Mucosa of descending colon (tissue), 3 donors: ENCODE data around the gene WFIKKN2. TPM values are rescaled to one million over a fixed set of nuclear protein-coding genes. Genes with fewer than 3 reads are reported as not detected.

ENCODE experiments used
- ATAC-seq: fragments of 200-7000 bp; cut with Tn5 transposase; one replicate; pipeline ENCODE4 v1.9.1; 2020; ENCODE audit warnings: mild to moderate bottlenecking, moderate library complexity
- DNase-seq, 3 donors: peaks; one replicate each; pipeline ENCODE4 v3.0.0-alpha.2; 2020
- H3K36me3 ChIP-seq: fragments of 200-600 bp; one replicate; pipeline ENCODE4 v1.8.0; 2021; ENCODE audit warnings: low read depth, mild to moderate bottlenecking
- H3K4me1 ChIP-seq: fragments of 200-600 bp; one replicate; pipeline ENCODE4 v1.8.0; 2021; ENCODE audit warnings: low read depth, mild to moderate bottlenecking
- H3K4me3 ChIP-seq: fragments of 200-600 bp; one replicate; pipeline ENCODE4 v1.8.0; 2021; ENCODE audit warnings: mild to moderate bottlenecking
- H3K9me3 ChIP-seq: fragments of 200-600 bp; one replicate; pipeline ENCODE4 v1.8.0; 2021; ENCODE audit warnings: mild to moderate bottlenecking
- CTCF ChIP-seq: fragments of 200-600 bp; IDR thresholded peaks from one replicate; pipeline ENCODE4 v1.8.0; 2022; ENCODE audit warnings: antibody characterized with exemption, mild to moderate bottlenecking
- intact Hi-C, 2 donors: fragments of 100-400 bp; cut with DNase I in 1 of 2; cut with micrococcal nuclease in 1 of 2; formaldehyde crosslinking; loops; one replicate each; pipeline versions ENCODE4 v1.11.0 to v1.11.1; 2022; cut with DNase I, micrococcal nuclease
- total RNA-seq, 3 donors: library from RNA; stranded (reverse); fragmentation: NEBNext Ultra II Directional in 2 of 3; extraction: Animal tissue kit (Norgen Biotek cat#: 25700) in 2 of 3; gene quantifications; one replicate each; pipeline versions ENCODE4 v1.2.1 to v1.2.4, GENCODE V29; 2021 to 2023
- donor health status: DM: no; HTN: no; CAD: no; lungs with moderate emphysema.
- donor health status: DM: no; HTN: no; CAD: no.
- donor health status: DM: no; HTN: yes; CAD: no.

The WFIKKN2 gene
- total RNA-seq, 3 donors from 2014 or later: 0.07 to 0.76 (median 0.17) TPM

GRCh38 chr17:50828508-50829170, 6.7 kb upstream of the WFIKKN2 start:
- H3K36me3 ChIP-seq: no peaks in the 10 kb centered on the region
- no peaks in the 10 kb centered on the region for H3K4me1 ChIP-seq
- H3K4me3 ChIP-seq: no peak overlapping the region
- no peaks in the 10 kb centered on the region for H3K9me3 ChIP-seq
- no peak for TF ChIP-seq CTCF
- intact Hi-C loops: no loop called here
- DNase-seq (no peak), ATAC-seq (peak; percentile 51)

GRCh38 chr17:50829332-50829731, 6.1 kb upstream of the WFIKKN2 start:
- Histone ChIP-seq H3K9me3 (no peaks in the 10 kb centered on the region), H3K36me3 (no peaks in the 10 kb centered on the region), H3K4me3 (no peak overlapping the region), H3K4me1 (no peaks in the 10 kb centered on the region)
- ATAC-seq (no peak), DNase-seq (no peak)
- no peak for TF ChIP-seq CTCF
- intact Hi-C loops: no loop called here

- no peak for ATAC-seq
- no peaks in the 10 kb centered on the region for H3K9me3 ChIP-seq
- DNase-seq: no peak
- peaks cover 4% of the 10 kb centered on the region for H3K4me1 ChIP-seq
- H3K36me3 ChIP-seq: no peaks in the 10 kb centered on the region
- no peak for TF ChIP-seq CTCF
- H3K4me3 ChIP-seq: no peak overlapping the region
- intact Hi-C loops: no loop called here
Observed at GRCh38 chr17:50830352-50830751, 5.0 kb upstream of the WFIKKN2 start.

- no peaks in the 10 kb centered on the region for H3K9me3 ChIP-seq
- H3K4me3 ChIP-seq: no peak overlapping the region
- no peak for ATAC-seq
- H3K36me3 ChIP-seq: no peaks in the 10 kb centered on the region
- TF ChIP-seq CTCF: no peak
- H3K4me1 ChIP-seq: peaks cover 7% of the 10 kb centered on the region
- intact Hi-C loops: no loop called here
- no peak for DNase-seq
Observed at GRCh38 chr17:50830994-50831393, 4.4 kb upstream of the WFIKKN2 start.

- Histone ChIP-seq H3K4me1 (peaks cover 7% of the 10 kb centered on the region), H3K36me3 (no peaks in the 10 kb centered on the region), H3K9me3 (no peaks in the 10 kb centered on the region), H3K4me3 (no peak overlapping the region)
- intact Hi-C loops: no loop called here
- DNase-seq: no peak
- no peak for ATAC-seq
- no peak for TF ChIP-seq CTCF
Observed at GRCh38 chr17:50831471-50831928, 3.9 kb upstream of the WFIKKN2 start.
